Small intestine (tissue), 7 donors: ENCODE measurements around the gene ADM5. TPM values are rescaled to one million over a fixed set of nuclear protein-coding genes. Genes with fewer than 3 reads are reported as not detected.

Experiments
- DNase-seq, 2 donors: peaks; one replicate each; pipeline versions ENCODE4 v3.0.0 to v3.0.0-alpha.2; 2013
- FAIRE-seq: peaks from 2 replicates; lab custom pipeline; 2012; peaks lifted over from hg19 to GRCh38; lab: Jason Lieb, UNC
- H3K27ac ChIP-seq, 3 donors: one replicate each; pipeline ENCODE4 v1.5.1; 2013; ENCODE audit warnings: low read length in 2 of 3, mild to moderate bottlenecking in 2 of 3, control low read depth in 1 of 3, inconsistent platforms in 1 of 3, low read depth in 1 of 3, moderate library complexity in 1 of 3
- H3K27me3 ChIP-seq, 3 donors: one replicate each; pipeline ENCODE4 v1.6.1; 2013; ENCODE audit warnings: low read length in 3 of 3, inconsistent platforms in 1 of 3; ENCODE audit not compliant: control insufficient read depth in 3 of 3, insufficient read depth in 3 of 3
- H3K36me3 ChIP-seq, 3 donors: one replicate each; pipeline ENCODE4 v1.6.1; 2013; ENCODE audit warnings: low read length in 3 of 3, inconsistent platforms in 1 of 3, low read depth in 1 of 3, mild to moderate bottlenecking in 1 of 3, moderate library complexity in 1 of 3; ENCODE audit not compliant: control insufficient read depth in 3 of 3, insufficient read depth in 2 of 3
- H3K4me1 ChIP-seq, 3 donors: one replicate each; pipeline ENCODE4 v1.6.1; 2013; ENCODE audit warnings: low read length in 2 of 3, inconsistent platforms in 1 of 3, low read depth in 1 of 3, mild to moderate bottlenecking in 1 of 3, moderate library complexity in 1 of 3; ENCODE audit not compliant: control insufficient read depth in 3 of 3, insufficient read depth in 2 of 3
- H3K4me3 ChIP-seq, 3 donors: one replicate each; pipeline ENCODE4 v1.5.1; 2013; ENCODE audit warnings: low read length in 3 of 3, control low read depth in 1 of 3, inconsistent platforms in 1 of 3, low read depth in 1 of 3, mild to moderate bottlenecking in 1 of 3, moderate library complexity in 1 of 3
- H3K9me3 ChIP-seq, 2 donors: one replicate each; pipeline ENCODE4 v1.6.1; 2013; ENCODE audit warnings: low read depth in 1 of 2, low read length in 1 of 2; ENCODE audit not compliant: control insufficient read depth in 2 of 2, insufficient read depth in 1 of 2
- WGBS, 3 donors: extraction: QIAGEN DNeasy Blood & Tissue Kit; methylation state at CpG; one replicate each; pipeline ENCODE4 v1.1.7; 2013; 5-methylcytosine and 5-hydroxymethylcytosine counted together
- polyA plus RNA-seq, 4 donors: library from polyadenylated mRNA; stranded (reverse) in 3 of 4; unstranded in 1 of 4; fragments of 200-250 nt in 3 of 4; fragments of 120-200 nt in 1 of 4; gene quantifications; one replicate each; pipeline versions ENCODE4 v1.2.1 to v1.2.3, GENCODE V29; 2013
- donor health status: healthy with polysubstance abuse.
- donor health status: control.
- donor health status: control.
- donor health status: Bipolar disorder and iron deficiency.
- donor health status: healthy.

Gene ADM5
- polyA plus RNA-seq, 4 donors = 0.27 to 2.7 (median 0.84) TPM; not detected in 1

GRCh38 chr19:49730166-49730565 is 40.8 kb downstream of the ADM5 start:
- no peak overlapping the region for H3K27ac ChIP-seq
- H3K4me3 ChIP-seq = no peak overlapping the region
- no peaks in the 10 kb centered on the region for H3K4me1 ChIP-seq
- no peaks in the 10 kb centered on the region for H3K36me3 ChIP-seq
- no peak for FAIRE-seq
- no peaks in the 10 kb centered on the region for H3K27me3 ChIP-seq
- DNase-seq = no peak
- 68 to 90% (median 71%) methylated on average over 5 of the region's 5 CpGs for WGBS, 3 donors
- H3K9me3 ChIP-seq = no peaks in the 10 kb centered on the region

DNA sequence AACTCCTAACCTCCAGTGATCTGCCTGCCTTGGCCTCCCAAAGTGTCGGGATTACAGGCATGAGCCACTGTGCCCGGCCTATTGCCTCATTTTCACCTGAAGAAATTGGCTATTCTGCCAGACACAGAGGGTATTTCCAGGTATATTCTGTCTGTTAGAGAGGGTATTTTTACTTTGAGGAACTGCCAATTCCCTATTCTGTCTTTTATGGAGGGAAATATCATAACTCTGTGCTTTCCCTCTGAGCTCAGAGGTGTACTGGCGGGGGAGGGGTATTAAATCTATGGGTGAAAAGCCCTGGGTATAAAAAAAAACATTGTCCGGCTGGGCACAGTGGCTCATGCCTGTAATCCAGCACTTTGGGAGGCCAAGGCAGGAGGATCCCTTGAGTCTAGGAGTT is 48.9 kb downstream of the ADM5 start:
- Histone ChIP-seq H3K27ac (no peak overlapping the region), H3K4me3 (no peak overlapping the region), H3K4me1 (no peaks in the 10 kb centered on the region), H3K36me3 (no peaks in the 10 kb centered on the region), H3K27me3 (no peaks in the 10 kb centered on the region), H3K9me3 (no peaks in the 10 kb centered on the region)
- DNase-seq (no peak), FAIRE-seq (no peak)
- WGBS, 3 donors = 76 to 82% (median 77%) methylated on average over 4 of the region's 4 CpGs

GRCh38 chr19:49739098-49739497 is 49.7 kb downstream of the ADM5 start:
- Histone ChIP-seq H3K4me3 (no peak overlapping the region), H3K36me3 (no peaks in the 10 kb centered on the region), H3K27ac (no peak overlapping the region), H3K9me3 (no peaks in the 10 kb centered on the region), H3K4me1 (no peaks in the 10 kb centered on the region), H3K27me3 (no peaks in the 10 kb centered on the region)
- 65 to 76% (median 68%) methylated on average over 1 of the region's 1 CpG for WGBS, 3 donors
- DNase-seq (no peak), FAIRE-seq (no peak)

- FAIRE-seq (no peak), DNase-seq (no peak)
- H3K27ac ChIP-seq = no peak overlapping the region
- H3K4me3 ChIP-seq = no peak overlapping the region
- no peaks in the 10 kb centered on the region for H3K9me3 ChIP-seq
- no peaks in the 10 kb centered on the region for H3K27me3 ChIP-seq
- WGBS, 3 donors = 84 to 94% (median 86%) methylated on average over 8 to 10 of the region's 10 CpGs
- H3K4me1 ChIP-seq = no peaks in the 10 kb centered on the region
- no peaks in the 10 kb centered on the region for H3K36me3 ChIP-seq
These were observed 50.5 kb downstream of the ADM5 start for GRCh38 chr19:49739933-49740332.

Other genes starting within 250 kb of the ADM5 start
- gene SLC17A7, start 248.1 kb upstream of the ADM5 start, polyA plus RNA-seq = 1 to 10 TPM in 1 of 4 donors, under 1 TPM in 3; 0.09 to 1.1 (median 0.25) TPM
- 100 to 1,000 TPM in 1 of 4 donors, 10 to 100 TPM in 3; 81.1 to 115 (median 89.6) TPM for gene PIH1D1, start 237.8 kb upstream of the ADM5 start, polyA plus RNA-seq
- 100 to 1,000 TPM in 2 of 4 donors, 10 to 100 TPM in 2; 26.3 to 130 (median 83.6) TPM for gene ALDH16A1, start 236.4 kb upstream of the ADM5 start, polyA plus RNA-seq
- 1 to 10 TPM; 4.9 to 10.0 (median 8.2) TPM for gene FLT3LG, start 215.4 kb upstream of the ADM5 start, polyA plus RNA-seq
- 1,000 to 10,000 TPM; 2,350 to 5,026 (median 3,831) TPM for gene RPL13A, start 202.0 kb upstream of the ADM5 start, polyA plus RNA-seq
- 1,000 to 10,000 TPM; 2,854 to 5,067 (median 4,011) TPM for gene RPS11, start 193.2 kb upstream of the ADM5 start, polyA plus RNA-seq
- gene FCGRT, start 176.9 kb upstream of the ADM5 start, polyA plus RNA-seq = 100 to 1,000 TPM; 354 to 583 (median 513) TPM
- gene RCN3, start 161.6 kb upstream of the ADM5 start, polyA plus RNA-seq = 100 to 1,000 TPM in 2 of 4 donors, 10 to 100 TPM in 2; 38.0 to 687 (median 248) TPM
- 100 to 1,000 TPM in 3 of 4 donors, 10 to 100 TPM in 1; 51.8 to 181 (median 134) TPM for gene NOSIP, start 109.0 kb upstream of the ADM5 start, polyA plus RNA-seq
- 10 to 100 TPM; 14.2 to 23.7 (median 18.0) TPM for gene PRRG2, start 108.3 kb upstream of the ADM5 start, polyA plus RNA-seq
- gene PRR12, start 98.4 kb upstream of the ADM5 start, polyA plus RNA-seq = 10 to 100 TPM in 2 of 4 donors, 1 to 10 TPM in 2; 2.4 to 18.4 (median 8.0) TPM
- 100 to 1,000 TPM in 2 of 4 donors, 10 to 100 TPM in 2; 30.6 to 105 (median 85.5) TPM for gene RRAS, start 49.5 kb upstream of the ADM5 start, polyA plus RNA-seq
- gene SCAF1, start 47.4 kb upstream of the ADM5 start, polyA plus RNA-seq = 10 to 100 TPM; 10.5 to 36.2 (median 19.8) TPM
- 100 to 1,000 TPM in 2 of 4 donors, 10 to 100 TPM in 2; 92.1 to 255 (median 119) TPM for gene IRF3, start 23.7 kb upstream of the ADM5 start, polyA plus RNA-seq
- 10 to 100 TPM; 11.2 to 36.6 (median 17.1) TPM for gene BCL2L12, start 23.7 kb upstream of the ADM5 start, polyA plus RNA-seq
- gene PRMT1, start 12.3 kb upstream of the ADM5 start, polyA plus RNA-seq = 100 to 1,000 TPM in 2 of 4 donors, 10 to 100 TPM in 2; 56.8 to 194 (median 94.7) TPM
- gene CPT1C, start 1.5 kb downstream of the ADM5 start, polyA plus RNA-seq = 1 to 10 TPM in 2 of 4 donors, not detected in 2; 1.9 to 4.5 TPM
- gene TSKS, start 73.7 kb downstream of the ADM5 start, polyA plus RNA-seq = under 1 TPM in 3 of 4 donors, not detected in 1; 0.07 to 0.54 (median 0.28) TPM
- gene AP2A1, start 77.4 kb downstream of the ADM5 start, polyA plus RNA-seq = 10 to 100 TPM; 34.7 to 58.8 (median 53.6) TPM
- gene FUZ, start 123.7 kb downstream of the ADM5 start, polyA plus RNA-seq = 10 to 100 TPM in 2 of 4 donors, 1 to 10 TPM in 2; 4.1 to 21.0 (median 10.0) TPM
- 10 to 100 TPM; 26.7 to 58.7 (median 41.2) TPM for gene MED25, start 128.7 kb downstream of the ADM5 start, polyA plus RNA-seq
- 100 to 1,000 TPM in 2 of 4 donors, 10 to 100 TPM in 2; 71.4 to 137 (median 88.0) TPM for gene PTOV1, start 161.6 kb downstream of the ADM5 start, polyA plus RNA-seq
- gene PNKP, start 178.0 kb downstream of the ADM5 start, polyA plus RNA-seq = 10 to 100 TPM; 45.9 to 57.0 (median 49.7) TPM
- gene AKT1S1, start 187.8 kb downstream of the ADM5 start, polyA plus RNA-seq = 10 to 100 TPM; 30.6 to 54.9 (median 37.5) TPM
- gene TBC1D17, start 188.1 kb downstream of the ADM5 start, polyA plus RNA-seq = 10 to 100 TPM; 23.6 to 52.6 (median 36.4) TPM
- gene IL4I1, start 207.3 kb downstream of the ADM5 start, polyA plus RNA-seq = 1 to 10 TPM in 3 of 4 donors, not detected in 1; 1.0 to 3.8 (median 1.3) TPM
- gene ATF5, start 239.6 kb downstream of the ADM5 start, polyA plus RNA-seq = 10 to 100 TPM; 40.2 to 51.7 (median 46.6) TPM
- gene NUP62, start 239.9 kb downstream of the ADM5 start, polyA plus RNA-seq = 10 to 100 TPM; 20.5 to 44.0 (median 27.9) TPM